Common myeloid progenitor, CD34-positive (primary cell): Measurements from ENCODE around the gene CDH4.

ENCODE experiments used
- CTCF ChIA-PET: fragments of 350-600 bp; sonication (Branson Sonifier 250); formaldehyde crosslinking; loops from one replicate; lab custom pipeline; 2021; ENCODE audit warnings: antibody characterized with exemption; lab: Charles Lee
- POLR2A ChIA-PET: fragments of 350-600 bp; sonication (Branson Sonifier 250); formaldehyde crosslinking; loops from one replicate; lab custom pipeline; 2021; ENCODE audit warnings: antibody characterized with exemption; lab: Charles Lee
- DNase-seq, 3 donors: peaks; one replicate each; pipeline versions ENCODE4 v3.0.0 to v3.0.0-alpha.2; 2013
- H3K27ac ChIP-seq, 2 experiments: 1 replicate in 1 of 2; 2 replicates in 1 of 2; pipeline ENCODE4 v1.7.0; 2013; ENCODE audit warnings: inconsistent platforms in 2 of 2, low read length in 2 of 2, mild to moderate bottlenecking in 2 of 2, low read depth in 1 of 2, moderate library complexity in 1 of 2; ENCODE audit not compliant: severe bottlenecking in 2 of 2, insufficient read depth in 1 of 2, poor library complexity in 1 of 2
- H3K27me3 ChIP-seq, 5 experiments: replicated peaks in 2 of 5; 1 replicate in 3 of 5; 2 replicates in 2 of 5; pipeline versions ENCODE4 v1.6.1 to v1.7.0; 2013; ENCODE audit warnings: low read length in 4 of 5, mild to moderate bottlenecking in 2 of 5, moderate library complexity in 2 of 5, inconsistent platforms in 1 of 5; ENCODE audit not compliant: insufficient read depth in 5 of 5, control insufficient read depth in 4 of 5
- H3K36me3 ChIP-seq, 4 experiments: 1 replicate in 2 of 4; 2 replicates in 2 of 4; pipeline versions ENCODE4 v1.6.1 to v1.7.0; 2013; ENCODE audit warnings: low read length in 3 of 4, control low read depth in 1 of 4, mild to moderate bottlenecking in 1 of 4; ENCODE audit not compliant: control insufficient read depth in 4 of 4, insufficient read depth in 4 of 4
- H3K4me1 ChIP-seq, 4 experiments: 1 replicate in 3 of 4; 2 replicates in 1 of 4; pipeline versions ENCODE4 v1.6.1 to v1.7.1; 2013; ENCODE audit warnings: low read length in 3 of 4, mild to moderate bottlenecking in 3 of 4, control low read depth in 1 of 4, inconsistent platforms in 1 of 4, moderate library complexity in 1 of 4; ENCODE audit not compliant: control insufficient read depth in 4 of 4, insufficient read depth in 4 of 4; ENCODE audit errors: control extremely low read depth in 1 of 4
- H3K4me3 ChIP-seq, 7 experiments: 1 replicate in 4 of 7; 2 replicates in 3 of 7; pipeline versions ENCODE4 v1.5.1 to v1.7.0; 2013; ENCODE audit warnings: mild to moderate bottlenecking in 7 of 7, low read length in 6 of 7, moderate library complexity in 6 of 7, inconsistent platforms in 2 of 7, low read depth in 2 of 7, control low read depth in 1 of 7; ENCODE audit not compliant: insufficient read depth in 4 of 7, control insufficient read depth in 1 of 7; ENCODE audit errors: extremely low read depth in 1 of 7
- H3K9me3 ChIP-seq, 5 experiments: 1 replicate in 4 of 5; 2 replicates in 1 of 5; pipeline versions ENCODE4 v1.6.1 to v1.7.1; 2013; ENCODE audit warnings: low read length in 4 of 5, mild to moderate bottlenecking in 2 of 5, inconsistent platforms in 1 of 5, low read depth in 1 of 5, moderate library complexity in 1 of 5; ENCODE audit not compliant: control insufficient read depth in 4 of 5, insufficient read depth in 2 of 5; ENCODE audit errors: control extremely low read depth in 1 of 5
- WGBS: methylation state at CpG from one replicate; pipeline ENCODE4 v1.1.5; 2013; ENCODE audit not compliant: insufficient coverage; 5-methylcytosine and 5-hydroxymethylcytosine counted together

CDH4 gene

DNA sequence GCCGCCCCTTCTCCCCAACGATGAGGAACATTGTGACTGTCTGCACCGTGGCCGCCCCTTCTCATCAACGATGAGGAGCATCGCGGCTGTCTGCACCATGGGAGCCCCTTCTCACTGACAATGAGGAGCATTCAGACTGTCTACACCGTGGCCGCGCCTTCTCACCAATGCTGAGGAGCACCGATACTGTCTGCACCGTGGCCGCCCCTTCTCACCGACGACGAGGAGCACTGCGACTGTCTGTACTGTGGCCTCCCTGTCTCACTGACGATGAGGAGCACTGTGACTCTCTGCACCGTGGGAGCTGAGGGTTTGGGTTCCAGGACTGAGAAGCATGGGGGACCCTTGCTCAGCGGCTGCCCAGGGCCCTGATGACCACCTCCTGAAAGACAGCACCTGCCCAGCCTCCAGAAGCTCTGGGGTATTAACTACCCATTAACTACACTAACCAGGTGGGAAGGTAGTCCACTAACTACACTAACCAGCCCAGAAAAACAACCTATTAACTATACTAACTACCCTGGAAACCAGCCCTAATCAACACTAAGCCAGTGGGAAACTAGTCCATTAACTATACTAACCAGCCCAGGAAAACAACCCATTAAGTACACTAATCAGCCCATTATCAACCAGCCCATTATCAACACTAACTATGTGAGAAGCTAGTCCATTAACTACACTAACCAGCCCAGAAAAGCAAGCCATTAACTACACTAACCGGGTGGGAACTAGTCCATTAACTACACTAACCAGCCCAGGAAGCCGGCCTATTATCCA, 696.7 kb downstream of the CDH4 start:
- POLR2A ChIA-PET = no interaction called here
- whole genome bisulfite sequencing = 96% methylated on average over 5 of the region's 22 CpGs

GRCh38 chr20:61949363-61949713, 697.3 kb downstream of the CDH4 start:
- POLR2A ChIA-PET = no interaction called here

More for the DNA sequence above, 696.7 kb downstream of the CDH4 start:
- no peak for DNase-seq
- Histone ChIP-seq H3K9me3 (peaks cover 0 to 1% (median 0%) of the 10 kb centered on the region in 5 experiments), H3K36me3 (no peaks in the 10 kb centered on the region), H3K4me1 (no peaks in the 10 kb centered on the region), H3K4me3 (no peak overlapping the region), H3K27ac (no peak overlapping the region), H3K27me3 (peaks cover 0 to 9% (median 2%) of the 10 kb centered on the region in 5 experiments)
- CTCF ChIA-PET = no interaction called here

DNA sequence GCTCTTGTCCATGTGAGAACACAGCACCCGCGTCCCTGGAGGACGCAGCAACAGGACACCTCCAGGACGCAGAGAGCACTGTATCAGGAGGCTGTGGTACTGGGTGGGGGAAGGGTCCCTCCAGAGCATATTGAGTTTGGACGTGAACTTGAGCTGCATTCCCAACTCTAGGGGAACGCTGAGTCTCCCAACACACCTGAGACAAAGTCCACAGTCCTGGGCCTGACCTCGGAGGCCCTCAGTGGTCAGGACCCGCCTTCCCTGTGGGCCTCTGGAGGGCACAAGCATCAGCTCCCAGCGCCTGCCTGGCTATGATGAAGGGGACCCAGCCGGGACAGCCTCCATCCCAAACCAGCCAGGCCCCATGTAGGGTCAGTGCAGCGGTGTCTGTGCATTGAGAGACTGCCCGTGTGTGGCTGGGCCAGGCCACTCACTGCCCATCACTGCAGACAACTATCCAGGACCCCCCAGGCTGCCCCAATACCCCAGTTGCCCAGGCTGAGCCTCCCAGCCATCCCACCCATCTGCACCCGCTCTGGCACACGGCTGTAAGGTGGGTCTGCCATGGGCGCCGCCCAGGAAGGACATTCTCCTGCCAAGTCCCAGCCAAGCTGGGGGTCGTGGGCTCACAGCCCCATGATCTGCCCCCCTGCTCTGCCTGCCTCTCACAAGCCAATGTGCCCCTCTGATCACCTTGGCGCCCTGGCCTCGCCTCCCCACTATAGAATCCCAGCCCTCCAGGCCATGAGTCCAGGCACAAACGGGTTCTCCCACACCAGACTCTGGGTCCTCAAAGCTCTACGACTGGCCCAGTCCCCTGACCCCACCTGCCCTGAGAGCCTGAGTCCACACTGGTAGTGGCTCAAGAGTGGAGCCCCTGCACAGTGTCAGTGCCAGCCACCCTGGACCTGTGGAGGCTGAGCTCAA, 697.9 kb downstream of the CDH4 start:
- Histone ChIP-seq H3K4me1 (no peaks in the 10 kb centered on the region), H3K9me3 (peaks cover 0 to 1% (median 0%) of the 10 kb centered on the region in 5 experiments), H3K4me3 (no peak overlapping the region), H3K36me3 (no peaks in the 10 kb centered on the region), H3K27ac (no peak overlapping the region), H3K27me3 (peaks cover 0 to 14% (median 5%) of the 10 kb centered on the region in 5 experiments)
- ChIA-PET POLR2A (no interaction called here), CTCF (no interaction called here)
- DNase-seq = no peak
- WGBS = 92% methylated on average over 21 of the region's 21 CpGs

More at GRCh38 chr20:61949363-61949713, 697.3 kb downstream of the CDH4 start:
- 100% methylated on average over 4 of the region's 7 CpGs for WGBS
- CTCF ChIA-PET = no interaction called here
- no peak overlapping the region for H3K27ac ChIP-seq
- DNase-seq = no peak
- H3K27me3 ChIP-seq = peaks cover 0 to 11% (median 2%) of the 10 kb centered on the region in 5 experiments
- peaks cover 0 to 1% (median 0%) of the 10 kb centered on the region in 5 experiments for H3K9me3 ChIP-seq
- H3K36me3 ChIP-seq = no peaks in the 10 kb centered on the region
- H3K4me1 ChIP-seq = no peaks in the 10 kb centered on the region
- H3K4me3 ChIP-seq = no peak overlapping the region

- Histone ChIP-seq H3K9me3 (peaks cover 0 to 1% (median 0%) of the 10 kb centered on the region in 5 experiments), H3K4me3 (no peak overlapping the region), H3K27ac (no peak overlapping the region), H3K4me1 (no peaks in the 10 kb centered on the region), H3K27me3 (peaks cover 0 to 14% (median 6%) of the 10 kb centered on the region in 5 experiments), H3K36me3 (no peaks in the 10 kb centered on the region)
- no peak for DNase-seq
- POLR2A ChIA-PET = no interaction called here
- 51% methylated on average over 3 of the region's 7 CpGs for WGBS
- CTCF ChIA-PET = no interaction called here
These were observed 698.6 kb downstream of the CDH4 start for GRCh38 chr20:61950641-61951071.

GRCh38 chr20:61951695-61952533, 699.9 kb downstream of the CDH4 start:
- Histone ChIP-seq H3K9me3 (peaks cover 0 to 1% (median 0%) of the 10 kb centered on the region in 5 experiments), H3K4me1 (no peaks in the 10 kb centered on the region), H3K27ac (no peak overlapping the region), H3K4me3 (no peak overlapping the region), H3K27me3 (peaks cover 0 to 14% (median 6%) of the 10 kb centered on the region in 5 experiments), H3K36me3 (no peaks in the 10 kb centered on the region)
- ChIA-PET CTCF (no interaction called here), POLR2A (no interaction called here)
- DNase-seq = peak; percentile 31 to 73 (median 57)
- WGBS = 31% methylated on average over 18 of the region's 22 CpGs

DNA sequence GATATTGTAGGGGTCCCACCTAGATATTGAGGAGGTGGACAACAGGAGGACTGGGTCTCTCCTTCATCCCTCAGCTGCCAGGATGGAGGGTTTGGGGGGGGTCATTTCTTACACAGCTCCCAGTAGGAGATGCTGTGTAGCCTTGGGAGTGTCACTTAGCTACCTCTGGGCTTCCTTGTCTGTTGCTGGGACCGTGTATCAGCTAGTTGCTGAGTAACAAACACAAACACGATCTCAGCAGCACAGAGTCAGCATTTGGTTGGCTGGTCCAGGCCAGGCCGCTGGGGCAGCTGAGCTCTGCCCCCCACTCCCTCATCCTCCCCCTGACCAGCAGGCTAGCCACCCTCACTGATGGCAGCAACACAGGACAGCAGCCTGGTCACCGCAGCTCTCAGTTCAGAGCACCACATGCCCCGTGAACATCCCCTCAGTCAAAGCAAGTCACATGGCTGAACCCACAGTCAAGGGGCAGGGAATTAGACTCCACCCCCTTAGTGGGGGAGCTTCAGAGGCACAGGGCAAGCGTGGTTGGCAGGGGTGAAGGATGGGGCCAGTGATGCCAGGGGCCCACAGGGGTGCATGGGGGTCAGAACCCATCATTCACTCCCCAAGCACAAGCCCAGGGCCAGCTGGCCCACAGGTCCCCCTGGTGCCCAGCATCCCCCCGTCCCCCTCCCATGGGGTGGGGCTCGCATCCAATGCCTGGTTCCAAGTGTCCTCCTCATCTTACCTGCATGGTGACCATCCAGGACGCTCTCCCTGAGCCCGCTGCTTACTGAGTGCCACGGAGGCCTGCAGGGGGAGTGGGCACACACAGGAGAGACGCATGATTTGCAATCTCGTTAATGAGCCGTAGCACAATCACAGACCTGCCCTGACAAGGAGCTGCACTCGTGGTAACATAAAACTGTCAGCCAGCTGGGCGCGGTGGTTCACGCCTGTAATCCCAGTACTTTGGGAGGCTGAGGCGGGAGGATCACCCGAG, 701.3 kb downstream of the CDH4 start:
- 84% methylated on average over 16 of the region's 20 CpGs for WGBS
- CTCF ChIA-PET = no interaction called here
- H3K27me3 ChIP-seq = peaks cover 0 to 14% (median 6%) of the 10 kb centered on the region in 5 experiments
- H3K36me3 ChIP-seq = no peaks in the 10 kb centered on the region
- peaks cover 0 to 1% (median 0%) of the 10 kb centered on the region in 5 experiments for H3K9me3 ChIP-seq
- POLR2A ChIA-PET = no interaction called here
- H3K27ac ChIP-seq = no peak overlapping the region
- DNase-seq = no peak
- H3K4me3 ChIP-seq = no peak overlapping the region
- H3K4me1 ChIP-seq = no peaks in the 10 kb centered on the region
